GM12801 (cell line): ENCODE measurements around the gene REPIN1.

Experiments
- TF ChIP-seq, protein P1 (sequence below): IDR thresholded peaks from one replicate; pipeline ENCODE4 v1.5.1; 2011; ENCODE audit warnings: control low read depth; ENCODE audit not compliant: insufficient read length; ENCODE audit errors: extremely low read depth

The REPIN1 gene

DNA sequence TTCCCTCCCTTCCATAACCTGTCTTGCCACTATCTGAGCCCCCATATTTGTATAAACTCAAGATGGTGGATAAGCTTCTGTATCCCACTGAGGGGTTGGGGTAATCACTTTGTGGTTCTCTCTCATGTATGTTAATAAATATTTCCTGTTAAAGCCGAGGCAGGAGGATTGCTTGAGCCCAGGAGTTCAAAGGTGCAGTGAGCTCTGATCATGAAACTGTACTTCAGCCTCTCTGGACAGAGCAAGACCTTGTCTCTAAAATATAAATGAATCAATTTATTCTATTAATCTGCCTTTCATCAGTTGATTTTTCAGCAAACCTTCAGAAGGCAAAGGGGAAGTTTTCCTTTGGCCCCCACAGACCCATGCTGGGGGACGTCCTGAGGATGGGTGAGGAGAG, 25.4 kb upstream of the REPIN1 start:
- TF ChIP-seq, protein P1, sequence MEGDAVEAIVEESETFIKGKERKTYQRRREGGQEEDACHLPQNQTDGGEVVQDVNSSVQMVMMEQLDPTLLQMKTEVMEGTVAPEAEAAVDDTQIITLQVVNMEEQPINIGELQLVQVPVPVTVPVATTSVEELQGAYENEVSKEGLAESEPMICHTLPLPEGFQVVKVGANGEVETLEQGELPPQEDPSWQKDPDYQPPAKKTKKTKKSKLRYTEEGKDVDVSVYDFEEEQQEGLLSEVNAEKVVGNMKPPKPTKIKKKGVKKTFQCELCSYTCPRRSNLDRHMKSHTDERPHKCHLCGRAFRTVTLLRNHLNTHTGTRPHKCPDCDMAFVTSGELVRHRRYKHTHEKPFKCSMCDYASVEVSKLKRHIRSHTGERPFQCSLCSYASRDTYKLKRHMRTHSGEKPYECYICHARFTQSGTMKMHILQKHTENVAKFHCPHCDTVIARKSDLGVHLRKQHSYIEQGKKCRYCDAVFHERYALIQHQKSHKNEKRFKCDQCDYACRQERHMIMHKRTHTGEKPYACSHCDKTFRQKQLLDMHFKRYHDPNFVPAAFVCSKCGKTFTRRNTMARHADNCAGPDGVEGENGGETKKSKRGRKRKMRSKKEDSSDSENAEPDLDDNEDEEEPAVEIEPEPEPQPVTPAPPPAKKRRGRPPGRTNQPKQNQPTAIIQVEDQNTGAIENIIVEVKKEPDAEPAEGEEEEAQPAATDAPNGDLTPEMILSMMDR, result no peak

DNA sequence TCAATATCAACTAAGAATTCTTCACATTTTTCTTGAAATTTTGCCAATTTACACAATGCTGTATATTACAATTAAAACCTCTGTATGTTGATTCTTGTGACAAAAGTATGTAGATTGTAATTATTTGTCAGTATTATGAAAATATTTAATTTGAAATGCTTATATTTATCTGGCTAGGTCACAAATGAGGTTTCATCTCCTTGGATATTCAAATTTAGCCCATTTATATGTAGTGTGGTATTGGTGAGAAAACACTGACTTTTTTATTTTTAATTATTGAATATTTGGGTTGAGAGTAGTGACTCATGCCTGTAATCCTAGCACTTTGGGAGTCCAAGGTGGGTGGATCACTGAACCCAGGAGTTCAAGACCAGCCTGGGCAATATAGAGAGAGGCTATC, 24.3 kb upstream of the REPIN1 start:
- TF ChIP-seq, protein P1, result no peak

DNA sequence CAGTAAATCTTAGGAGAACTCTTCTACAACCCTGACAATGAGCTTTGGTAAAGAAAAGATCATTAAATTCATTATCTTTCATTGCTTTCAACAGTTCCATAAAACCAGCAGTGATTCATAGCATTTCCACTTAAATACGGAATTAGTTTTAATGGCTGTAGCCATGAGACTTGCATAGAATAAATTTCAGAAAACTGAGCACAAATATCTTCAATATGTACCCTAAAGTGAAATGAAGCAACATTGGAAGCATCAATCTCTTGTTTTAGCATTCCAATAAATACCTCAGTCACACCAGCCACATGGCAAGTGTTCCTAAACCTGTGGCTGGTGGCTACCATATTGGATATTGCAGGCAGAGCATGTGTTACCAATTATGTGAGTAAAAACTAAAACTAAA, 23.6 kb upstream of the REPIN1 start:
- TF ChIP-seq, protein P1, result no peak

DNA sequence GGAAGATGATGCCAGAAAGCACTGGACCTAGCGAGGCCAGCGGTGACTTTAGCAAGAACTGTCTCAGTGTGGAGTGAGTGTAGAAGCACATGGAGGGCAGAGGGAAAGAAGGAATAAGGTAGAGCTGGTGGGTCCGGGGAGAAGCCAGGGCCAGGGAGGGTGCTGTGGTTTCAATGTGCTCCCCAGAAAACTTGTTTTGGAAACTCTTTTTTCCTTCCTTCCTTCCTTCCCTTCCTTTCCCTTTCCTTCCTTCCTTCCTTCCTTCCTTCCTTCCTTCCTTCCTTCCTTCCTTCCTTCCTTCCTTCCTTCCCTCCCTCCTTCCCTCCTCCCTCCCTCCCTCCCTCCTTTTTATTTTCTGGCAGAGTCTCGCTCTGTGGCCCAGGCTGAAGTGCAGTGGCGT, 21.7 kb upstream of the REPIN1 start:
- TF ChIP-seq, protein P1, result no peak

DNA sequence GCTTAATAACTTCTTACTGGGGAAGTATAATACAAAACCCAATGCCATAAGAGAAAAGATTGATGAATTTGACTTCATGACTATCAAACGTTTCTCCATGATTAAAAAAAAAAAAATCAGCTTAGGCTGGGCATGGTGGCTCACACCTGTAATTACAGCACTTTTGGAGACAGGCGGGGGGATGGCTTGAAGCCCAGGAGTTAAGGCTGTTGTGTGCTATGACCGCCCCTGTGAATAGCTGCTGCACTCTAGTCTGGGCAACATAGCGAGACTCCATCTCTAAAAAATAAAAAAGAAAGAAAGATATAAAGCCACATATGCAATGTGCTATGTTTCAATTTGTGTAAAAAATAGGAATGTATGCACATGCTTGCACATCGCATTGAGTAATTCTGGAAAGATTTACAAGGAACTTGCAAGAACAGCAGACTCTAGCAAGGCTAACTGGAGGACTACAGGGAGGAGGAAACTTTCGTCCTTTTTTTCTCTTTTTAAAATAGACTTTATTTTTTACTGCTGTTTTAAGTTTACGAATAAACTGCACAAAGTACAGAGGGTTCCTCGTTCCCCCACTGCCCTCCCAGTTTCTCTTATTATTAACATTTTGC, 16.9 kb upstream of the REPIN1 start:
- TF ChIP-seq, protein P1, result no peak

DNA sequence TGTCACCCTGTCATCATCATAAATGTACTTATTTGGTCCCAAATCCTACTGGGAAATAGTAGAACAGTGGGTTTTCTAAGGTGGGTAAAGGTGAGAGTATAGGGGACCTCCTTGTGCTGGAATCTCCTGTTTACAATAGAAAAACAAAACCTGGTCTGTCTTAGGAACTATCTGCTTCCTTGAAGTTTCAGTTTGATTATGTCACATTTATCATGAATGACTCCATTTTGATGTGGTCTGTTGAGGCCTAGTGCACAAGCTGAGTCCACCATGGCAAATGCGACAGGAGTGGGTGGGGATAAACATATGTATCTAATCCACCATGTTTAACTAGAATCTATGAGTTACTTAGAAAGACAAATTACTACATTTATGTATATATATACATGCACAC, 13.0 kb upstream of the REPIN1 start:
- TF ChIP-seq, protein P1, result no peak

DNA sequence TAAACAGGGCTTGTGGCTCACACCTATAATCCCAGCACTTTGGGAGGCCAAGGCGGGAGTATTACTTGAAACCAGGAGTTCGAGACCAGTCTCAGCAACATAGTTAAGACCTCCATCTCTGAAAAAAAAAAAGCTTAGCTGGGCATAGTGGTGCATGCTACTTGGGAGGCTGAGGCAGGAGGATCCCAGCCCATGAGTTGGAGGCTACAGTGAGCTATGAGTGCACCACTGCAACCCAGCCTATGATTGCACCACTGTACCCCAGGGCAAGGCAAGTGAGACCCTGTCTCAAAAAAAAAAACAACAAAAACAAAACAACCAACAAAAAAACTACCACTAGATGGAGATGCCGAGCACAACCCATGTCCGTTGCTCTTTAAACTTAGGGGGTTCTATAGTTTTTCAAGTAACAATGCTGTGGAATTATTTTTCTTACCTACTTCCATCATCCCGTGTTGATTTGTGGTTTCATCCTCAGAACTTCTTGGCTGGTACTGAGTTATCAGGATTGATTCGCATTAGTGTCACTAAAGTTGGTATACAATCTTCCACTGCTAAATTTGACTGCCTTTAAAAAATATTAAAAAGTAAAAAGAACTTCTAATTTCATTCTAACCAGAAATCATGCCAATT, 12.2 kb upstream of the REPIN1 start:
- TF ChIP-seq, protein P1, result no peak
